Activated B cell treated with CpG ODN at 0.5 μM for 24 hours (primary cell): Measurements from ENCODE around the gene MTHFD1L. TPM values are rescaled to one million over a fixed set of nuclear protein-coding genes. Genes with fewer than 3 reads are reported as not detected.
A peak's percentile ranks its signal among the peaks of the same experiment; 100 is the strongest.

Experiments
- ATAC-seq: fragments of 200-7000 bp; cut with Tn5 transposase; one replicate; pipeline ENCODE4 v1.10.0; 2021; ENCODE audit warnings: low read depth, mild to moderate bottlenecking, moderate library complexity
- CTCF ChIA-PET: fragments of 350-600 bp; sonication (Branson Sonifier 250); formaldehyde crosslinking; loops from one replicate; lab custom pipeline; 2021; ENCODE audit warnings: antibody characterized with exemption; lab: Charles Lee
- POLR2A ChIA-PET: fragments of 350-600 bp; sonication (Branson Sonifier 250); formaldehyde crosslinking; loops from one replicate; lab custom pipeline; 2021; ENCODE audit warnings: antibody characterized with exemption; lab: Charles Lee
- DNase-seq: peaks from one replicate; pipeline ENCODE4 v3.0.0; 2022
- H3K27ac Mint-ChIP-seq: one replicate; pipeline ENCODE4 v1.8.0; 2020; ENCODE audit warnings: mixed read lengths
- H3K27me3 Mint-ChIP-seq: one replicate; pipeline ENCODE4 v1.8.0; 2021; ENCODE audit warnings: mixed read lengths
- H3K36me3 Mint-ChIP-seq: one replicate; pipeline ENCODE4 v1.8.0; 2021; ENCODE audit warnings: low read depth, mixed read lengths
- H3K4me1 Mint-ChIP-seq: one replicate; pipeline ENCODE4 v1.8.0; 2021; ENCODE audit warnings: mixed read lengths
- H3K4me3 Mint-ChIP-seq: one replicate; pipeline ENCODE4 v1.8.0; 2020; ENCODE audit warnings: mild to moderate bottlenecking, mixed read lengths
- H3K9me3 Mint-ChIP-seq: one replicate; pipeline ENCODE4 v1.8.0; 2020; ENCODE audit warnings: mixed read lengths
- intact Hi-C: fragments of 100-400 bp; cut with micrococcal nuclease; formaldehyde crosslinking; loops from one replicate; pipeline ENCODE4 v1.15.1; 2024
- total RNA-seq: library from RNA; stranded (reverse); gene quantifications from 2 replicates; pipeline ENCODE4 v1.2.3, GENCODE V29; 2022
- TF ChIP-seq, protein P1 (sequence below): fragments of 200-600 bp; IDR thresholded peaks from one replicate; pipeline ENCODE4 v1.8.0; 2022; ENCODE audit warnings: antibody characterized with exemption, mild to moderate bottlenecking

The MTHFD1L gene
- total RNA-seq, 1 donor from 2014 or later = 60.4 TPM

- Mint-ChIP-seq H3K4me3 (no peak overlapping the region), H3K27me3 (no peaks in the 10 kb centered on the region), H3K9me3 (peaks cover 1% of the 10 kb centered on the region), H3K27ac (no peak overlapping the region), H3K36me3 (peaks cover 46% of the 10 kb centered on the region), H3K4me1 (peaks cover 27% of the 10 kb centered on the region)
- ChIA-PET POLR2A (no interaction called here), CTCF (no interaction called here)
- TF ChIP-seq, protein P1, sequence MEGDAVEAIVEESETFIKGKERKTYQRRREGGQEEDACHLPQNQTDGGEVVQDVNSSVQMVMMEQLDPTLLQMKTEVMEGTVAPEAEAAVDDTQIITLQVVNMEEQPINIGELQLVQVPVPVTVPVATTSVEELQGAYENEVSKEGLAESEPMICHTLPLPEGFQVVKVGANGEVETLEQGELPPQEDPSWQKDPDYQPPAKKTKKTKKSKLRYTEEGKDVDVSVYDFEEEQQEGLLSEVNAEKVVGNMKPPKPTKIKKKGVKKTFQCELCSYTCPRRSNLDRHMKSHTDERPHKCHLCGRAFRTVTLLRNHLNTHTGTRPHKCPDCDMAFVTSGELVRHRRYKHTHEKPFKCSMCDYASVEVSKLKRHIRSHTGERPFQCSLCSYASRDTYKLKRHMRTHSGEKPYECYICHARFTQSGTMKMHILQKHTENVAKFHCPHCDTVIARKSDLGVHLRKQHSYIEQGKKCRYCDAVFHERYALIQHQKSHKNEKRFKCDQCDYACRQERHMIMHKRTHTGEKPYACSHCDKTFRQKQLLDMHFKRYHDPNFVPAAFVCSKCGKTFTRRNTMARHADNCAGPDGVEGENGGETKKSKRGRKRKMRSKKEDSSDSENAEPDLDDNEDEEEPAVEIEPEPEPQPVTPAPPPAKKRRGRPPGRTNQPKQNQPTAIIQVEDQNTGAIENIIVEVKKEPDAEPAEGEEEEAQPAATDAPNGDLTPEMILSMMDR = no peak
- DNase-seq = no peak
- no peak for ATAC-seq
- intact Hi-C loops = no loop called here
Measured at GRCh38 chr6:150924808-150925589, 59.5 kb downstream of the MTHFD1L start.

- no peak overlapping the region for H3K27ac Mint-ChIP-seq
- no peaks in the 10 kb centered on the region for H3K27me3 Mint-ChIP-seq
- intact Hi-C loops = no loop called here
- ChIA-PET CTCF (no interaction called here), POLR2A (no interaction called here)
- peaks cover 1% of the 10 kb centered on the region for H3K9me3 Mint-ChIP-seq
- H3K4me1 Mint-ChIP-seq = peaks cover 27% of the 10 kb centered on the region
- H3K4me3 Mint-ChIP-seq = no peak overlapping the region
- no peak for ATAC-seq
- no peak for DNase-seq
- TF ChIP-seq, protein P1 = no peak
- peaks cover 44% of the 10 kb centered on the region for H3K36me3 Mint-ChIP-seq
Measured at GRCh38 chr6:150925590-150925928, 60.1 kb downstream of the MTHFD1L start.

DNA sequence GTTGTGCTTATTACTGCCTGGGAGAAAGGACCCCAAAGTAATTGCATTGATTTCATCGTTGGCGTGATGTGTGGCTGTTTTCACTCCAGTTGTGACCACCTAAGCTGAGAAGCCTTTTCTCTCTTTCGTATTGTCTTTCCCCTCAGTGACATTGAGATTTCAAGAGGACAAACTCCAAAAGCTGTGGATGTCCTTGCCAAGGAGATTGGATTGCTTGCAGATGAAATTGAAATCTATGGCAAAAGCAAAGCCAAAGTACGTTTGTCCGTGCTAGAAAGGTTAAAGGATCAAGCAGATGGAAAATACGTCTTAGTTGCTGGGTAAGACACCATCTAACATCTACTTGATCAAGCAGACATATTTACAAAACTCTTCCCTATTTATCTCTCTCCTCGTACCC is 60.5 kb downstream of the MTHFD1L start:
- TF ChIP-seq, protein P1 = no peak
- no peaks in the 10 kb centered on the region for H3K27me3 Mint-ChIP-seq
- ATAC-seq (no peak), DNase-seq (no peak)
- H3K27ac Mint-ChIP-seq = peak overlapping the region; percentile 19
- ChIA-PET CTCF (no interaction called here), POLR2A (no interaction called here)
- no peak overlapping the region for H3K4me3 Mint-ChIP-seq
- peaks cover 44% of the 10 kb centered on the region for H3K36me3 Mint-ChIP-seq
- H3K9me3 Mint-ChIP-seq = peaks cover 1% of the 10 kb centered on the region
- intact Hi-C loops = no loop called here
- H3K4me1 Mint-ChIP-seq = peaks cover 27% of the 10 kb centered on the region

- ChIA-PET CTCF (no interaction called here), POLR2A (no interaction called here)
- no peak overlapping the region for H3K27ac Mint-ChIP-seq
Measured at GRCh38 chr6:150928882-150929281, 63.4 kb downstream of the MTHFD1L start.

DNA sequence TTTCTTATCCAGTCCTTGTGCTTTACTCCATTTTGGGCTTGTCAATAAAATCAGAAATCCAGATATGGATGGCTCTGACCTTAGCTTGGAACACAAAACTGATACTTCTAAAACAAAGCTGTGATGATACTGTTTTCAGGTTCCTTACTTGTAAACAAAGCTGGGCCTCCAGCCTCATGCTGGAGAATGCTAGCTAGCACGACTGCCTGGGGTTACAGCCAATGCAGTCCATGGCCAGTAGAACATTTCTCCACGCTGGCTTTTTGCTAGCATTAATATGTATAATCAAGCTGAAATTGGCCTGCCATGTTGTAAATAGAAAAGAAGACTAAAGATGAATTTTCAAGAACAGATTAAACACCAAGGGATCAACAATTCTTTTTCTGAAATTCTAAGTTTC is 63.9 kb downstream of the MTHFD1L start:
- no peak for ATAC-seq
- Mint-ChIP-seq H3K27me3 (no peaks in the 10 kb centered on the region), H3K9me3 (peaks cover 1% of the 10 kb centered on the region), H3K4me1 (peaks cover 24% of the 10 kb centered on the region), H3K36me3 (peaks cover 47% of the 10 kb centered on the region), H3K4me3 (no peak overlapping the region), H3K27ac (no peak overlapping the region)
- POLR2A ChIA-PET = no interaction called here
- intact Hi-C loops = no loop called here
- no peak for DNase-seq
- TF ChIP-seq, protein P1 = no peak
- CTCF ChIA-PET = no interaction called here

More at GRCh38 chr6:150928882-150929281, 63.4 kb downstream of the MTHFD1L start:
- ATAC-seq (no peak), DNase-seq (no peak)
- Mint-ChIP-seq H3K4me3 (no peak overlapping the region), H3K36me3 (peaks cover 42% of the 10 kb centered on the region), H3K27me3 (no peaks in the 10 kb centered on the region), H3K4me1 (peaks cover 26% of the 10 kb centered on the region), H3K9me3 (peaks cover 1% of the 10 kb centered on the region)
- TF ChIP-seq, protein P1 = no peak
- intact Hi-C loops = no loop called here
